ENCODE data around the gene TNS1. TPM values are rescaled to one million over a fixed set of nuclear protein-coding genes. Genes with fewer than 3 reads are reported as not detected.

Gene TNS1
- total RNA-seq, 2 donors from 2014 or later, result 4.4 to 44.9 TPM

GRCh38 chr2:217875138-217875537 lies 127.7 kb downstream of the TNS1 start:
- H3K27ac Mint-ChIP-seq, result no peak overlapping the region
- H3K4me1 Mint-ChIP-seq, result no peaks in the 10 kb centered on the region
- no peaks in the 10 kb centered on the region for H3K9me3 Mint-ChIP-seq
- peaks cover 3% of the 10 kb centered on the region for H3K27me3 Mint-ChIP-seq
- no peak for ATAC-seq (replicated peaks)
- H3K4me3 Mint-ChIP-seq, result no peak overlapping the region
- H3K36me3 Mint-ChIP-seq (ENCODE audit: low read depth), result no peaks in the 10 kb centered on the region

GRCh38 chr2:217873371-217873770 lies 129.4 kb downstream of the TNS1 start:
- H3K9me3 Mint-ChIP-seq, result no peaks in the 10 kb centered on the region
- no peak overlapping the region for H3K27ac Mint-ChIP-seq
- no peak overlapping the region for H3K4me3 Mint-ChIP-seq
- peaks cover 6% of the 10 kb centered on the region for H3K27me3 Mint-ChIP-seq
- H3K4me1 Mint-ChIP-seq, result no peaks in the 10 kb centered on the region
- no peak for ATAC-seq (replicated peaks)
- H3K36me3 Mint-ChIP-seq (ENCODE audit: low read depth), result no peaks in the 10 kb centered on the region

DNA sequence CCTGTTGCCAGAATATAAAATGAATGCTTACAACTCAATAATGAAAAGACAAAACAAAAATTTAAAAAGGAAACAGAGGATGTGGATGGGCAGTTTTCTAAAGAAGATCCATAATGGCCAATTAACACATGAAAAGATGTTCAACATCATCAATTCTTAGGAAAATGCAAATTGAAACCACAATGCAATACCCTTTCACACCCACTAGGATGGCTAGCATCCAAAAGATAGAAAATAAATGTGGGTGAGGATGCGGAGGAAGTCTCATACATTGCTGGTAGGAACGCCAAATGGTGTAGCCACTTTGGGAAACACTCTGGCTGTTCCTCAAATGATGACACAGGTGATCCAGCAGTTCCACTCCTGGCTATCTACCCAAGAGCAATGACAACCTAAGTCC lies 130.5 kb downstream of the TNS1 start:
- Mint-ChIP-seq H3K9me3 (no peaks in the 10 kb centered on the region), H3K4me1 (no peaks in the 10 kb centered on the region), H3K36me3 (ENCODE audit: low read depth) (no peaks in the 10 kb centered on the region), H3K4me3 (no peak overlapping the region), H3K27me3 (peaks cover 6% of the 10 kb centered on the region), H3K27ac (no peak overlapping the region)
- no peak for ATAC-seq (replicated peaks)

DNA sequence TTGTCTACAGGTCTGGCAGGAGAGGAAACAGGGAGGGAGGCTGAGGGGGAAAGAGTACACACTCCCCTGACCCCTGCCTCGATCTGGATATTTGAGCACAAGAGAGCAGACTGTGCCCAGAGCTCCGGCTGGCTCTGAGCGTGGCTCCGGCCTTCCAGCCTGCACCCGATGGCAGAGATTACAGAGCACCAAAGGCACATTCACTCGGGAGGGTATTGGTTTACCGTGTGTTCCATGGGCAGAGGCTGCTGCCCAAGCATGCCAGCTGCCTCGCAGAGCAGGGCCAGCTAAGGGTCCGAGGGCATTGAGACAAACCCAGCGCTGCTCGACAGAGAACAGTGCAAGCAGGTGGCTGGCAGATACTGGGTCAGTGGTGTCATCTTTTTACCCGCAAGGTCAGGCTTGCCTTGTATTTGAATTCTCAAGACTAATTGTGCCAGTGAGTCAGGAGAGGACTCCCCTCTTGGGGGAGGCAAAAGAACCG lies 132.2 kb downstream of the TNS1 start:
- H3K27ac Mint-ChIP-seq, result no peak overlapping the region
- no peaks in the 10 kb centered on the region for H3K4me1 Mint-ChIP-seq
- no peaks in the 10 kb centered on the region for H3K36me3 Mint-ChIP-seq (ENCODE audit: low read depth)
- ATAC-seq (replicated peaks), result no peak
- H3K4me3 Mint-ChIP-seq, result no peak overlapping the region
- H3K9me3 Mint-ChIP-seq, result no peaks in the 10 kb centered on the region
- H3K27me3 Mint-ChIP-seq, result peaks cover 6% of the 10 kb centered on the region

- no peak overlapping the region for H3K27ac Mint-ChIP-seq
- no peak overlapping the region for H3K4me3 Mint-ChIP-seq
- H3K36me3 Mint-ChIP-seq (ENCODE audit: low read depth), result no peaks in the 10 kb centered on the region
Measured at GRCh38 chr2:217868911-217869334, 133.9 kb downstream of the TNS1 start.

DNA sequence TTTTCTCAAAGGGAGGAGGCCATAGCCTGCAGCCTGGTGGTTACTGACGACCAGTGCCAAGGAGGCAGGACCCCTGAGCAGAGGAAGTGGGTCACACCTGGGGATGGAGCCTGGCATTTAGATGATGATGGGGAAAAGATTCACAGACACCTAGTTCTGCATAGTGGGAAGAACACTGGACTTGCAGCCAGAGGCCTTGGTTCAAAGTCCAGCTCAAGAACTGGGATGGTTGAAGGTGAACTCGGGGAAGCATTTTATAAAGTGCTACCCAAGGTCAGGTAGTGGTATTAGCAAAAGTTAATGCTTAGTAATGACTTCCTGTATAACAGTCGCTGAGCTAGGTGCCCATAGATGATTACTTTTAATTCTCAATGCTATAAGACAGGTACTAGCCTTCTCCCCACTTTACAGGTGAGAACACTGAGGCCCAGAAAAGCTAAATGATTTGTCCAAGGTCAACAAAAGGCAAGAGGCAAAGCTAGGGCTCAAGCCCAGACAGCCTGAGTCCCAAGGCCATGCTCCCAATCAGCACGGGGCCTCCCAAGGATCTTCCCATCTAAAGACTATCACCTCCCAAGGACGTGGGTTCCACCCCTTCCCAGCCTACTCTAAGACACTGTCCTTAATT lies 134.4 kb downstream of the TNS1 start:
- ATAC-seq (replicated peaks), result no peak
- Mint-ChIP-seq H3K4me3 (no peak overlapping the region), H3K4me1 (no peaks in the 10 kb centered on the region), H3K27ac (no peak overlapping the region), H3K36me3 (ENCODE audit: low read depth) (no peaks in the 10 kb centered on the region), H3K27me3 (peaks cover 6% of the 10 kb centered on the region), H3K9me3 (no peaks in the 10 kb centered on the region)

More at GRCh38 chr2:217868911-217869334, 133.9 kb downstream of the TNS1 start:
- ATAC-seq (replicated peaks), result no peak
- peaks cover 6% of the 10 kb centered on the region for H3K27me3 Mint-ChIP-seq
- no peaks in the 10 kb centered on the region for H3K4me1 Mint-ChIP-seq
- no peaks in the 10 kb centered on the region for H3K9me3 Mint-ChIP-seq

GRCh38 chr2:217866457-217866856 lies 136.3 kb downstream of the TNS1 start:
- ATAC-seq (replicated peaks), result no peak
- H3K9me3 Mint-ChIP-seq, result no peaks in the 10 kb centered on the region
- H3K27me3 Mint-ChIP-seq, result peaks cover 3% of the 10 kb centered on the region
- no peaks in the 10 kb centered on the region for H3K4me1 Mint-ChIP-seq
- H3K36me3 Mint-ChIP-seq (ENCODE audit: low read depth), result no peaks in the 10 kb centered on the region
- no peak overlapping the region for H3K27ac Mint-ChIP-seq
- H3K4me3 Mint-ChIP-seq, result no peak overlapping the region

DNA sequence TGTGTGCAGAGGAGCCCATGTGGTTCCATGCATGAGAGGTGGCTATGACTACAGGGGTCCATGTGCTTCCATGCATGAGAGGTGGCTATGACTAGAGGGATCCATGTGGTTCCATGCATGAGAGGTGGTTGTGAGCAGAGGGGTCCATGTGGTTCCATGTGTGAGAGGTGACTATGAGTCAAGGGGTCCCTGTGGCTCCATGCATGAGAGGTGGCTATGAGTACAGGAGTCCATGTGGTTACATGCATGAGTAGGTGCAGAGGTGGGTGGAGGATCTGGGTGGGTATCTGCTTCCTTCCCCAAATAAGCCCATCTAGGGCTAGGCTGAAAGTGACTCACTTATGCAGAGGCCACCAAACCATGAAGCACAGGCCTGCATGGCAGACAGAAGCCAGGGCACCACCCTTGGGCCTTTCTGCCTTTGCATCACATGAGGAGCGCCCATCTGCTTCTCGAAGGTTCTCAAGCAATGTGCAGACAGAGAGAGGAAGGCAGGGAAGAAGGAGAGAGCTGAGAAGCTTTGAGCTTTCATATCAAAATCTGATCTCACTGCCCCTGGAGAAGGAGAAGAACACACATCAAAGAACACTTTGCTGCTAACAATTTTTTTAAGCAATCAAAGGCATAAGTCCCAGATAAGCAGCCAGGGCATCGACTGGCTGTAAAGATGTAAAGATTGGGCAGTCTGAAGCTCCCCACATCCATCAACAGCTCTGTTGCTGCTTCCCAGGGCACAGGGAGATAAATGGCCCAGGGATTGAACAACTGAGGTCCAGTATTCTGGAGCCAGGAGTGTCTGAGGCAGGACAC lies 137.6 kb downstream of the TNS1 start:
- peak; percentile 25 for ATAC-seq (replicated peaks)
- no peaks in the 10 kb centered on the region for H3K9me3 Mint-ChIP-seq
- H3K36me3 Mint-ChIP-seq (ENCODE audit: low read depth), result no peaks in the 10 kb centered on the region
- H3K27ac Mint-ChIP-seq, result no peak overlapping the region
- H3K4me3 Mint-ChIP-seq, result no peak overlapping the region
- H3K4me1 Mint-ChIP-seq, result no peaks in the 10 kb centered on the region
- H3K27me3 Mint-ChIP-seq, result peaks cover 3% of the 10 kb centered on the region

DNA sequence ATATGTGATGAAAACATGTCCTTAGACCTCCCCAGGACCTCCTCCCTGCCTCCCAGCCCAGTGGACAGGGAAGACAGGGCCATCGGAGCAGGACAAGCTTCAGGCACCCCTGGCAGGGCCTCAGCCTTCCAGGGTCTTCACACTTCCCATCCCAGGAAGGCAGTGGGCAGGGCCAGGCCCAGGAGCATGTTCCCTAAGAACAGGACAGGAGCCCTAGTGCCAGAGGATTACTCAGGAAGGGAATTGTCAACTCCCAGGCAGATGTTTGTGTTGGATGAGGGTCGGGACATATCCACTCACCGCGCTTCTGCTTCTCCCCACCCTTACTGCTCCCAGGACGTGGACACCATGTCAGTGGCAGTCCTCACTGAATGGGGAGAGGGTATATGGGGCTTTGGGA lies 138.9 kb downstream of the TNS1 start:
- no peak for ATAC-seq (replicated peaks)
- Mint-ChIP-seq H3K36me3 (ENCODE audit: low read depth) (no peaks in the 10 kb centered on the region), H3K27me3 (peaks cover 1% of the 10 kb centered on the region), H3K9me3 (no peaks in the 10 kb centered on the region), H3K27ac (no peak overlapping the region), H3K4me1 (no peaks in the 10 kb centered on the region), H3K4me3 (no peak overlapping the region)

GRCh38 chr2:217861334-217861877 lies 141.4 kb downstream of the TNS1 start:
- ATAC-seq (replicated peaks), result no peak
- no peak overlapping the region for H3K27ac Mint-ChIP-seq
- no peaks in the 10 kb centered on the region for H3K9me3 Mint-ChIP-seq

GRCh38 chr2:217859926-217860325 lies 142.9 kb downstream of the TNS1 start:
- Mint-ChIP-seq H3K4me1 (no peaks in the 10 kb centered on the region), H3K9me3 (no peaks in the 10 kb centered on the region), H3K36me3 (ENCODE audit: low read depth) (no peaks in the 10 kb centered on the region), H3K27me3 (peaks cover 8% of the 10 kb centered on the region), H3K27ac (no peak overlapping the region), H3K4me3 (no peak overlapping the region)
- ATAC-seq (replicated peaks), result no peak

More at GRCh38 chr2:217861334-217861877, 141.4 kb downstream of the TNS1 start:
- H3K27me3 Mint-ChIP-seq, result peaks cover 3% of the 10 kb centered on the region
- H3K36me3 Mint-ChIP-seq (ENCODE audit: low read depth), result no peaks in the 10 kb centered on the region
- no peak overlapping the region for H3K4me3 Mint-ChIP-seq
- H3K4me1 Mint-ChIP-seq, result no peaks in the 10 kb centered on the region

- no peaks in the 10 kb centered on the region for H3K36me3 Mint-ChIP-seq (ENCODE audit: low read depth)
- ATAC-seq (replicated peaks), result no peak
- no peak overlapping the region for H3K4me3 Mint-ChIP-seq
- no peaks in the 10 kb centered on the region for H3K4me1 Mint-ChIP-seq
- H3K9me3 Mint-ChIP-seq, result no peaks in the 10 kb centered on the region
- peaks cover 8% of the 10 kb centered on the region for H3K27me3 Mint-ChIP-seq
- no peak overlapping the region for H3K27ac Mint-ChIP-seq
Measured at GRCh38 chr2:217858519-217859491, 144.0 kb downstream of the TNS1 start.

DNA sequence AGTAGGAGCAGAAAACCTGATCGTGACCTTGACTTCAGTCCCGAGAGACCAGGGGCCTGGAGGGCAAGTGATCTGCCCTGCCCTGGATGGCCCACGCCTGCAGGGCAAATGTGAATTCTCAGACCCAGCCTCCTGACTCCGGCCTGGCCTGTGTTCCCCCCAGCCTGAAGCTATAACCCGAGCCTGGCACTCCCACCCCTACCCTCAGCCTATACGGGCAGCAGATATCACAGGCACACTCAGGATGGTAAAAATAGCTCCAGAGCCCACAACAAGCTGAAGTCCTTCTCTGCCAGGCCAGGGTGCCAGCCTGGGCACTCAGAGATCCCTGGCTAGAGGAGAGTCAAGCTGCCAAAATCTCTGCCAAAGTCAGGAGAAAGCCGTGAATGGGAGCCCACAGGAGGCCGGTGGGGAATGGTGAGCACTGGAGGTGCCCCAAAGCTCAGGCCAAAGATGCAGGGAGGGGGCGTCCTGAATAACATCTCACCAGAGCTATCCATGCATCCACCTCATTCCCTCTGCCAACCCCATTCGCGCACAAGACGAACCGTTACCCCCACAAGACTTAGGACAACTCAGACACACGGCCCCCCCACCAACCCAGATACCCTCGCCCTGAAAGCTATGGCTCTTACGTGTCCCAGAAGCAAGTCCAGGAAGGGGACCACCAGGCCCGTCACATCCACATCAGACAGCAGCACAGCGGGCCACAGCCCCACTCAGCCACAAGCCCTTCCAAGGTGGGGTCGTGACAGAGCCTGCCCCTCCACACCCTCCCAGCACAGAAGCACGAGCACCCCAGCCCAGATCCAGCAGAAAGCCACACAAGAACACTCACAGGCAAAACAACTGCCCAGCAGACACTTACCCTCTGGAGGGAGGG lies 144.9 kb downstream of the TNS1 start:
- no peak overlapping the region for H3K27ac Mint-ChIP-seq
- ATAC-seq (replicated peaks), result no peak
- H3K36me3 Mint-ChIP-seq (ENCODE audit: low read depth), result no peaks in the 10 kb centered on the region
- H3K4me1 Mint-ChIP-seq, result no peaks in the 10 kb centered on the region
- H3K9me3 Mint-ChIP-seq, result no peaks in the 10 kb centered on the region
- H3K27me3 Mint-ChIP-seq, result peaks cover 8% of the 10 kb centered on the region
- no peak overlapping the region for H3K4me3 Mint-ChIP-seq
